ENCODE results near the gene CUL1.

Gene CUL1

GRCh38 chr7:148711191-148712102, 12.7 kb downstream of the CUL1 start:
- TF ChIP-seq CTCF (conservative IDR thresholded peaks at IDR 0.05; ENCODE audit: low read depth) = no peak
- ChIA-PET POLR2A (ENCODE audit: low non-redundant PET) (no interaction called here), CTCF (interaction anchor here (0.7 kb wide), 1 partner anchor 88 kb away, joined by 3 read pairs; no protein-coding TSS in a partner anchor)
- no peak for DNase-seq (ENCODE audit: low spot score)
- no peak overlapping the region for H3K27ac ChIP-seq

GRCh38 chr7:148712678-148713329, 14.1 kb downstream of the CUL1 start:
- no peak for DNase-seq (ENCODE audit: low spot score)
- TF ChIP-seq CTCF (conservative IDR thresholded peaks at IDR 0.05; ENCODE audit: low read depth) = no peak
- POLR2A ChIA-PET (ENCODE audit: low non-redundant PET) = no interaction called here
- H3K27ac ChIP-seq = no peak overlapping the region
- CTCF ChIA-PET = interaction anchor here (0.6 kb wide), 1 partner anchor 39 kb away, joined by 4 read pairs; no protein-coding TSS in a partner anchor

GRCh38 chr7:148714498-148714897, 15.8 kb downstream of the CUL1 start:
- TF ChIP-seq CTCF (conservative IDR thresholded peaks at IDR 0.05; ENCODE audit: low read depth) = no peak
- DNase-seq (ENCODE audit: low spot score) = no peak
- H3K27ac ChIP-seq = no peak overlapping the region
- POLR2A ChIA-PET (ENCODE audit: low non-redundant PET) = no interaction called here
- CTCF ChIA-PET = no interaction called here

DNA sequence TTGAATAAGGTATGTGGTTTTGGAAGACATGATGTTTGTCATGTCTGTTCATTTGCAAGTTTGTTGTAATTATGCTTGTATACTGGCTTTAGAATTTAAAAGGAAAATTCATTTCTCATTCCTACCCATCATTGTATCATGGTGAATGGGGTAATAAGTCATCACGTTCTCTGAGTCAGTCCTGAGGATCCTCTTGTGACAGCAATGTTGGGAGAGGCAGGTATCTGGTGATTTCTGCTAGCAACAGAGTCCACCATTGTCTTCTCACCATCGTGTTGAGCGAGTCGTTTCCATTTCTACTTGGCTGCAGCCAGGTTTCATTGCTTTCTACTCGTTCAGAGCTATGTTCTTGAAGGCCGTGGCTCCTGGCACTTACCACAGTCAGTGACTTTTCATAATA, 16.3 kb downstream of the CUL1 start:
- ChIA-PET POLR2A (ENCODE audit: low non-redundant PET) (no interaction called here), CTCF (no interaction called here)
- DNase-seq (ENCODE audit: low spot score) = no peak
- no peak overlapping the region for H3K27ac ChIP-seq
- no peak for TF ChIP-seq CTCF (conservative IDR thresholded peaks at IDR 0.05; ENCODE audit: low read depth)

DNA sequence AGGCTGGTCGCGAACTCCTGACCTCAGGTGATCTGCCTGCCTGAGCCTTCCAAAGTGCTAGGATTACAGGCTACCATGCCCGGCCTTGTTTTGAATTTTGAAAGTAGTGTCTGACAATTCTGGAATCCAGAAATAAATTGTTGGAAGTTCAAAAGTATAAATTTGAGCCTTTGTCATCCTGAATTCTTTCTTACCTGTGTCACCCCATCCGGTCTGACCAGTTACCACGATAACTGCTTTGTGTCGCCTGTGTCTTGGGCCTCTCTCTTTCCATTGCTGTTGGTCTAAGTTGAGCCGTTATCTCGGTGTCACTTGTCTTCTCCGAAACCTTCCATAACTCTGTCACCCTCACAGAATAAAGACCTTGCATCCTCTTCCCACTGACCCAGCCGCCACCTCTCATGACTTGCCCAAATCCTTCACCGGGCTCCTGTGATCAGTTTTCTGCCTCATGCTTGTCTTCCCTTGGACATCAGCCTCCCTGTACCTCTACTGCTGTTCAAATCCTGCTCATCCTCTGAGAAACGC, 18.6 kb downstream of the CUL1 start:
- H3K27ac ChIP-seq = no peak overlapping the region
- DNase-seq (ENCODE audit: low spot score) = no peak
- ChIA-PET CTCF (no interaction called here), POLR2A (ENCODE audit: low non-redundant PET) (no interaction called here)
- no peak for TF ChIP-seq CTCF (conservative IDR thresholded peaks at IDR 0.05; ENCODE audit: low read depth)

DNA sequence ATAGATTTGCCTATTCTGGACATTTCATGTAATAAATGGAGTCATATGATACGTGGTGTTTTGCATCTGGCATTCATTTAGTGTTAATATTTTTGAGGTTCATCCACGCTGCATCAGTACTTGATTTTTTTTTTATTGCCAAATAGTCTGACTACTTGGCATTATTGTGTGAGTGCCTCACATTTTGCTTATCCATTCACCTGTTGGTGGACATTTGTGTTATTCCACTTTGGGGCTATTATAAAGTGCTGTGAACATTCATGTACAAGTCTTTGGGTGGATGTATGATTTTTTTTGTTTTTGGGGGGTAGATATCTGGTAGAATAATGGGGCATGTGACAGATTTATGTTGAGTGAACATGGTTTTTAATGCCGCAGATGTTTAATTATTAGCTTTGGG, 19.7 kb downstream of the CUL1 start:
- DNase-seq (ENCODE audit: low spot score) = no peak
- ChIA-PET CTCF (interaction anchor here (0.7 kb wide), 1 partner anchor 28 kb away, joined by 3 read pairs; no protein-coding TSS in a partner anchor), POLR2A (ENCODE audit: low non-redundant PET) (no interaction called here)
- no peak for TF ChIP-seq CTCF (conservative IDR thresholded peaks at IDR 0.05; ENCODE audit: low read depth)
- no peak overlapping the region for H3K27ac ChIP-seq
